Upper lobe of left lung (tissue), 4 donors: ENCODE results near the gene IGFN1.

Experiments used
- CTCF ChIP-seq, 6 experiments: fragments of 450-650 bp in 4 of 6; fragments of 200-600 bp in 2 of 6; sonication (generic) in 2 of 6; IDR thresholded peaks; one replicate each; pipeline ENCODE4 v1.5.1; 2016 to 2019; ENCODE audit warnings: antibody characterized with exemption in 6 of 6
- EP300 ChIP-seq, 4 donors: sonication (generic); formaldehyde crosslinking; IDR thresholded peaks; one replicate each; pipeline ENCODE4 v1.5.1; 2017; ENCODE audit warnings: antibody characterized with exemption in 4 of 4, control low read depth in 2 of 4
- POLR2A ChIP-seq, 4 donors: fragments of 450-650 bp; IDR thresholded peaks; one replicate each; pipeline ENCODE4 v1.5.1; 2016 to 2017; ENCODE audit warnings: antibody characterized with exemption in 4 of 4, mild to moderate bottlenecking in 2 of 4
- POLR2AphosphoS5 ChIP-seq, 2 donors: sonication (generic); formaldehyde crosslinking; IDR thresholded peaks; one replicate each; pipeline ENCODE4 v1.5.1; 2017; ENCODE audit warnings: antibody characterized with exemption in 2 of 2

GRCh38 chr1:201156819-201157218 lies 33.8 kb upstream of the IGFN1 start:
- no peak for TF ChIP-seq CTCF (IDR thresholded peaks at IDR 0.05)
- TF ChIP-seq POLR2AphosphoS5 (IDR thresholded peaks at IDR 0.05) = no peak
- TF ChIP-seq POLR2A (IDR thresholded peaks at IDR 0.05) = no peak
- no peak for TF ChIP-seq EP300 (IDR thresholded peaks at IDR 0.05)
